Stimulated activated CD4-positive, alpha-beta T cell treated with anti-CD3 and anti-CD28 coated beads, Interleukin-1b, Interleukin-23, amount 100 ng/mL, for 24 hours (primary cell): ENCODE results near the gene ARRB1.

Source experiments
- DNase-seq, 4 experiments: peaks; one replicate each; pipeline ENCODE4 v3.0.0-alpha.2; 2020; ENCODE audit warnings: low read depth in 4 of 4, low spot score in 1 of 4

Gene ARRB1

GRCh38 chr11:75303544-75304224 is 47.8 kb downstream of the ARRB1 start:
- DNase-seq = no peak

DNA sequence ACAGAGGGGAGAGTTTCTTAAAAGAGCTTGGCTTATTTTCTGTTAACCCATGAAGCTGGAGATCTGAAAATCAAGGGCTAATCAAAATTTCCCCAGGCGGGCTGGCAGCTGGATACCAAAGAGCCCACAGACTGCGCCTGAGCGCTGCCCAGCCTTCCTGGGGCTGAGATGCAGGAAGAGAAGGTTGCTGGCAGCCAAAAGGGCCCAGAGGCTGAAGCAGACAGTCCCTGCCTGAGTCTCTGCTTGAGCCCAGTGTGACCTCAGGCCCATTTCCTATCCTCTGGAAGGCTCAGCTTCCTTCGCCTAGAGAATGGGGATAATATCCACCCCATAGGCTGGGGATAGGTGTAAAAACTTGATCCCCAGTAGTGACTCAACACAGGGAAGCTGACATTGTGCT is 49.1 kb downstream of the ARRB1 start:
- DNase-seq = no peak

GRCh38 chr11:75301601-75302345 is 49.7 kb downstream of the ARRB1 start:
- no peak for DNase-seq

DNA sequence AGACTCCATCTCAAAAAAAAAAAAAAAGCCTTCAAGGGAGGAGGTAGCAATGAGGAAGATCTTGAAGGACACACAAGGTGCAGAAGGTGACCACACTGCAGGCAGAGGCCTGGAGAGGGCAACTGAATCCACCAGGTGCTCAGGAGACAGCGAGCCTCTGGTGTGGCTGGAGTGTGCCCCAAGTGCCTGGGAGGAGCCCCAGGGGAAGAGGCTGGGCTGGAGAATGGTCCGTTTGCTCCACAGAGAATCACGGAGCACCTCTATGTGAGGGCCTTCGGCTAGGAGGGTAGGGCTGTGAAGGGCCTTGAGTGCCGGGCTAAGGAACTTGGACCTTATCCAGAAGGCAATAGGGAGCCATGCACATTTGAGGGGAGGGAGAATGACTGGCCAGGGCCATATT is 50.3 kb downstream of the ARRB1 start:
- no peak for DNase-seq

DNA sequence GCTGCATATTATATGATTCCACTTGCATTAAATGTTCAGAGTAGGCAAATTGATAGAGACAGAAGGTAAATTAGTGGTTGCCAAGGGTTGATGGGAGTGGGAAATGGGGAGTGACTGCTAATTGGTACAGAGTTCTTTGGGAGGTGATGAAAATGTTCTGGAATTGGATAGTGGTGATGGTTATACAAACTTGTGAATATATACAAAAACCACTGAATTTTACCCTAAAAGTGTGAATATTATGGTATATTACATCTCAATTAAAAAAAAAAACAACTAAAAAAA is 52.5 kb downstream of the ARRB1 start:
- no peak for DNase-seq

DNA sequence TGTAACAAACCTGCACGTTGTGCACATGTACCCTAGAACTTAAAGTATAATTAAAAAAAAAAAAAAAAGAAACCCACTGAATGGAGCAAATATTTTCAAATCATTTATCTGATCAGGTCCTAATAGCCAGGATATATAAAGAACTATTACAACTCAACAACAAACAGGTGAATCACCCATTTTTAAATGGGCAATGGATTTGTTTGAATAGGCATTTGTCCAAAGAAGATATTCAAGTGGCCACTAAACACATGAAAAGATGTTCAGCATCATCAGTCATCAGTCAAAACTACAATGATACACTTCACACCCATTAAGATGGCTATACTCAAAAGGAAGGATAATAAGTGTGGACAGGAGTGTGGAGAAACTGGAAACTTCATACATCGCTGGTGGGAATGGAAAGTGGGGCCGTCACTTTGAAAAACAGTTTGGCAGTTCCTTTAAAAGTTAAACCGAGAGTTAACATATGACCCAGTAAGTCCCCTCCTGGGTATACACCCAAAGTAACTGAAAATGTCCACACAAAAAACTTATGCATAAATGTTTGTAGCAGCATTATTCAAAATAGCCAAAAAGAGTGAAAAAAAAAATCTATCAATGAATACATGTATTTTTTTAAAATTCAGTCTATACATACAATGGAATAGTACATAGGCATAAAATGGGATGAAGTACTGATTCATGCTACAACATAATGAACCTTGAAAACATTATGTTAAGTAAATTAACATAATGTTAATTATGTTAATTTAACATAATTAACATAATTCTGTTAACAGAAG is 53.1 kb downstream of the ARRB1 start:
- no peak for DNase-seq

DNA sequence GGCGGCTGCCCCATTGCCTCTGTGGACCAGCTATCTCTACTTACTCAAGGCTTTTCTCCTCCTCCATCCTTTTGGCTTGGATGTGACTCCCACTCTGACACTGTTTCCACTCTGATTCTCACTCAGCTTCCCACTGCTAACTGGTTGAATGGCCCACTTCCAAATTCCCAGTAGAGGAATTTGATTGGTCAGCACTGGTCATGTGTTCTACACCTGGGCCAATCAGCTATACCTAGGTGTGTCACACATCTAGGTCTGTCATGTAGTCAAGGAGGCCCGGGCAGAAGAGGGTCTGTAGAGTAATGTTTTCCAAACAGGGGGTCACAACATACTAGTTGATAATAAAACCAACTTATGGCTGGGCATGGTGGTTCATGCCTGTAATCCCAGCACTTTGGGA is 57.6 kb downstream of the ARRB1 start:
- DNase-seq = no peak

GRCh38 chr11:75292943-75293342 is 58.5 kb downstream of the ARRB1 start:
- no peak for DNase-seq

DNA sequence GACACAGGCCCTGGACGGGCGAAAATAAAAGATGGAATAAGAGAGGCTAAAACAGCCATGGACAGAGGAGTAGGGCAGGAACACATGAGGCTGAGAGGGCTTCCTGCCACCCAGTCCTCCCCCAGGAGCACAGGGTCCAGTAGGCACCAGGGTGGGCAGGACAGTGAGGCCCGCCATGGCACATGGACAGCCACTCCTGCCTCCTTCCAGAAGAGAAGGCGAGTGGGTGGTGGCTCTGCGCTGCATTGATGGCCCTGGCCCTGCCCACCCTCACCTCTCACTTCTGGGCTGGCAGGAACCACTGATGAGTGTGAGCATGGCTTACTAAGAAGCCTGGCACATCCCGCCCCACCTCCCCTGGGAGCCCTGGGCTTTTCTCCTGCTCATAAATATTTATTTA is 59.7 kb downstream of the ARRB1 start:
- no peak for DNase-seq

DNA sequence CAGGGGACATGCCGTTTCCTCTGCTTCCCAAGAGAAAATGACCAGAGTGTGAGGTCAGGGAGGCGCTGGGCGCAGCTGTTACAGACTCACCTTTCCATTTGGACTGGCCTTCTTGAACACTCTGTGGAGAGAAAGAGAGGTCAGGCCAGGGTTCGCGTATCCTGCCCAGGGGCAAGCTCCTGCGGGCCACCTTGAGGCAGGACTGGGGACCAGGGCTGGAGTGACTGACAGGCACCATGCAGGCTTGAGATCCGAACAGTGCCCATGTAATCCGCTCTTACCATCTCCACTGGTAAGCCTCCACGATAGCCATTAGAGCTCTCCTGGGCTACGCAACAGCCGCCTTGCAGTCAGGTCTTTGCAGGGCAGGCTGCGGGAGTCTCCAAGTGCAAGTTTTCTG is 61.5 kb downstream of the ARRB1 start:
- no peak for DNase-seq

DNA sequence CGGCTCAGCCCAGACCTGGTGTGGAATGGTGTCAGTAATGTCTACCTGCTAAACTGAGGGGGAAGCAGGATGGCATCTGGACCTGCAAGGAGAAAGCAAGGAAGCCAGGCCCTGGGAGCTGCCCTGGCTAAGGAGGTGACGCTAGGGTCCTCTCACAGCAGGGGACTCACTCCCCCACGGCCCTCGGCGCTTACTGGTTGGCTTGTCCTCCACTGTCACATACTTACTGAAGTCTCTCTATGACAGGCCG is 62.0 kb downstream of the ARRB1 start:
- no peak for DNase-seq

DNA sequence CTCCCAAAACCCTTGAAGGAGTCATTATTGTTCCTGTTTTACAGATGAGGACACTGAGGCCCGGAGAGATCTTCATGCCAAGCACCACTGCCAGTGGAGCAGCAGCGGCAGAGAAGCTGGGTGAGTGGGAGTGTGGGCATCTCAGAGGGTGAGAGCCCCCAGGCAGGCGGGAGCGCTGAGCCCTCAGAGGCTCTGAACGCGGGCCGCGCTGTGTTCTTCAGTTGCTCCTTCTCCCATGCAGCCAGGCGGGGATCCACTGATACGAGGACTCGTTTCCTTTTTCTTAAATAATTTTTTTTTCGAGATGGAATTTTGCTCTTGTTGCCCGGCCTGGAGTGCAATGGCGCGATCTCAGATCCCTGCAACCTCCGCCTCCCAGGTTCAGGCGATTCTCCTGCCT is 63.9 kb downstream of the ARRB1 start:
- no peak for DNase-seq

- no peak for DNase-seq
These were observed 64.5 kb downstream of the ARRB1 start for GRCh38 chr11:75286826-75287465.

GRCh38 chr11:75285776-75286360 is 65.6 kb downstream of the ARRB1 start:
- no peak for DNase-seq

DNA sequence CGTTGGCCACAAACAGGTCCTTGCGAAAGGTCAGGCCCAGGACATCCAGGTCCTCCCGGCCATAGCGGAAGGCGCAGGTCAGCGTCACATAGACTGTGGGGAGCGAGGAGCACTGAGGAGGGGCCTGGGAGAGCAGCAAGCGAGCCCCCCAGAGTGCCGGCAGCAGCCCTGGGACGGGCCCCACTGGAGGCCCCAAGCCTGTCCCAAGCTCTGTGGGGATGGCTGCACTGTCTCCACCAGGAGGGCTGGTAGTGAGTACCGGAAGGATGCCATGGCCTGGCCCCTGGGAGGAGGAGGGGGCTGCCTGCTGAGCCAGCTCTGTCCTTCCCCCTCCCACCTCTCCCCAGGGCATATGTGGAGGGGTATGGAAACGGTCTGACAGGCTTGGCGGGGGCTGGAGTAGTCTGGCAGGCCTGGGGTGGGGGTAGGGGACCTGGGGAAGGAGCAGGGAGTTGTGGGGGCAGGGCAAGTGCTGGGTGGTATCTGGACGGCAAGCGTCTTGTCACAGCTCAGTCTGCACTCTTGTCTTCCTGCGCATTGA is 68.0 kb downstream of the ARRB1 start:
- DNase-seq = no peak

GRCh38 chr11:75281469-75282095 is 69.9 kb downstream of the ARRB1 start:
- no peak for DNase-seq

DNA sequence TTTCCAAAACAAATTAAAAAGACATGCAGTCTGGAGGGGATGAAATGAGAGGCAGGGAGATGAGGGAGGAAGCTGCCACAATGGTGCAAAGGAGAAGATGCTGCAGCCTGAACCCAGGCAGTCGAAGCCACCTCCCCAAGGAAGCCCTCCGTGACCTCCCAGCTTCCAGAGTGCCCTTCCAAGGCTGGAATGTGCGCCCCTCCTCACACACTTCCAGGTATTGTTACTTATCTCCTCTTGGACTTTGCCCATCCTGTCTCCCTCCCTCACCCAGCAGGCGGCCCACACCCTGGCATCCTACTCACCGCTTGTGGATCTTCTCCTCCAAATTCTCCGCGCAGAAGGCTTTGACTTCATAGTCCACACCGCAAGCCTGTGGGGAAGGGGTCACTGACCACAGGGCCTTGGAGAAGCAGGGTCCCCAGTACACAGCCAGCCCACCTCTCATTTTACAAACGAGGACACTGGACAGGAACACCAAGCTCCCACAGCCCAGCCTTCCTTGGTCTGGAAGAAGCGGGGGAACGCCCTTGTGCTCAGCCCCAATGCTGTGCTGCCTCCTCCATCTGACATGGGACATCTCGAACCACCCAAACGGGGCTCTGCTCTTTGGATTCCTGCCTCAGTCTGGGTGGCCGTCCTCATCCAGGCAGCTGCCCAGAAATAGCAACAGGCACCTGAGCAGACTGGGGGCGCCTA is 70.5 kb downstream of the ARRB1 start:
- DNase-seq = no peak

- peak; percentile 42 to 70 (median 58) for DNase-seq
These were observed 71.2 kb downstream of the ARRB1 start for GRCh38 chr11:75280227-75280701.

- DNase-seq = no peak
These were observed 72.2 kb downstream of the ARRB1 start for GRCh38 chr11:75279273-75279672.
